ENCODE results near the gene TMEM183A. TPM values are rescaled to one million over a fixed set of nuclear protein-coding genes. Genes with fewer than 3 reads are reported as not detected.
A peak's percentile ranks its signal among the peaks of the same experiment; 100 is the strongest.

TMEM183A gene
- total RNA-seq, 1 experiment from 2014 or later: 64.3 TPM

DNA sequence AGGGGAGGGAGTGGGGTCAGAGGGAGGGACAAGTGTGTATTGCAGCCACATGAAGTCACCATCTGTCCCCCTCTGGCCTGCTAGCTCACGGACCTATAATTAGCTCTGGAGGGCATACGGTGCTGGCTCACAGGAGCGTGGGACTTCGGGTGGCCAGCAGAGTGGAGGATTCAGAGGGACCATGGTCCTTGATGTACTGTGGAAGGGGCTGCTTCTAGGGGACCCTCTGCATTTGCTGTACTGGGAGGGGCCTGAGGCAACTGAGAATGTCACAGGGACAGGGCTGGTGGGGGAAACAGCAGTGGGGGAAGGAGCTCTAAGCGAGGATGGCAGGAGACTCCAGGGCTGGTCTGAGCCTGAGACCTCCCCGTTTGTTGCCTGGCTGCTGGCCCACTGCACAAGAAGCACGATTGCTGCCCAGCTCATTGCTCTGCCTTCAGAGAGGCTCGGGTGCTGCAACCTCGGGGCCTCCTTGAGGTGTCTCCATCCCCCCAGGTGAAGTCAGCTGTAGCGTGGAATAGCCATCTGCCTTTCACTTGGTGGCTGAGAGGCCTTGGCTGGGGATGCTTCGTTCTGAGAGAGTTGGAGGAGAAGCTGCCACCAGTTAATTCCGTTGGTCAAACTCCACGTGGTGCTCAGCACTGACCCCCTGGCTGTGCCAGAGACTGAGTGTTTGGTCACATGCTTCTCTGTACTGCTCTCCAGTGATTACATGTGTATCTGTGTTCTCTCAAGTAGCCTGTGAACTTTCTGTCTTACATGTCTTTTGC is 21.8 kb downstream of the TMEM183A start:
- DNase-seq (ENCODE audit: low read depth): no peak

DNA sequence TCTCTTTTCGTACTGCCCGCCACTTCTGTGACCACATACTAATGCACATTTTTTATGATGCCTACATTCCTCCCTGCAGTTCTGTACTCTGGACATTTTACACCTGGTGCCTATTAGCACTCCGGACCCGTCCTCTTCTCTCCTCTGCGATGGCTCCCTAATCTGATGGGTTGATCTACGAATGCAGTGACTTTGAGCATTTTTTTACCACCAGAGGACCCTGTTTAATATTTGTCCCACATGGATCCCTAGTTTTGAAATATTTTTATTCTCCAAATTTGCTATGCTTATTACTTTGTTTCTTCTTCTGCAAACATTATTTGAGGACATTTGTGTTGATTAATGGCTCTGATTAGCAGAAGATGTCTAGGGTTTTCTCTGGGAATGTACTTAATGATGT is 24.3 kb downstream of the TMEM183A start:
- no peak for DNase-seq (ENCODE audit: low read depth)

DNA sequence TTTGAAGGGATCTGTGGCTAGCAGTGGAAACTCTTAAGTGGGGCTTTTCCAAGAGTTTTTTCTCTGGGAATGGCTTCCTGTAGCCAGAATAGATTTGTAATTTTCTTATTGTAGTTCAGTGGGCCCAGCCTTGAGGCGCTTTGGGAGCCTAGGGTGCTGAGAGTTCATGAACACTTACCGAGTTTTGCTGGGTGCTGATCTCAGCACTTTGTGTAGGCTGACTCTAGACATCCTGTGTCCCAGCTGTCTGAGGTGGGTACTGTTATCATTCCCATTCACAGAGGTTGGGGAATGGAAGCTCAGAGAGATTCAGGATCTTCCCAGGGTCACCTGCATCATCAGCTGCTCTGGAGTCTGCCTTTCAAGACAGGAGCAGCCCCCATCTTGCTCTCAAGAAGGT is 26.1 kb downstream of the TMEM183A start:
- DNase-seq (ENCODE audit: low read depth): no peak

DNA sequence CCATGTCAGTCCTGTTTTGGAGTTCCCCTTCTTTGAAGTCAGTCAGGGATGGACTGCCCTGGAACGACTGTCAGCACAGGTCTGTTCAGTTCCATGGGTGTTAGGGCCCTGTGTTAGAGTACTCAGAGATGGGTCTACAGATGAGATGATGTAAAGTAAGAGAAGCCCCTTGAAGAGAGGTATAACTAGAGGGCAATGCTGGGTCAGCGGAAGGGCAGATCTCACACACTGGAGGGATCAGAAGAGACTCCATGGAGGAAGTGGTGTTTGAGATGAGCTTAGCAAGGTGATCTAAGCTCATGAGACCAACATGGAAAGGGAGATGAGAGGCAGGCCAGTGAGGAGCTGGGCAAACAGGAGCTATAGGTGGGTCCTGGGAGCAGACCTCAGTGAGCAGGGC is 26.7 kb downstream of the TMEM183A start:
- no peak for DNase-seq (ENCODE audit: low read depth)

DNA sequence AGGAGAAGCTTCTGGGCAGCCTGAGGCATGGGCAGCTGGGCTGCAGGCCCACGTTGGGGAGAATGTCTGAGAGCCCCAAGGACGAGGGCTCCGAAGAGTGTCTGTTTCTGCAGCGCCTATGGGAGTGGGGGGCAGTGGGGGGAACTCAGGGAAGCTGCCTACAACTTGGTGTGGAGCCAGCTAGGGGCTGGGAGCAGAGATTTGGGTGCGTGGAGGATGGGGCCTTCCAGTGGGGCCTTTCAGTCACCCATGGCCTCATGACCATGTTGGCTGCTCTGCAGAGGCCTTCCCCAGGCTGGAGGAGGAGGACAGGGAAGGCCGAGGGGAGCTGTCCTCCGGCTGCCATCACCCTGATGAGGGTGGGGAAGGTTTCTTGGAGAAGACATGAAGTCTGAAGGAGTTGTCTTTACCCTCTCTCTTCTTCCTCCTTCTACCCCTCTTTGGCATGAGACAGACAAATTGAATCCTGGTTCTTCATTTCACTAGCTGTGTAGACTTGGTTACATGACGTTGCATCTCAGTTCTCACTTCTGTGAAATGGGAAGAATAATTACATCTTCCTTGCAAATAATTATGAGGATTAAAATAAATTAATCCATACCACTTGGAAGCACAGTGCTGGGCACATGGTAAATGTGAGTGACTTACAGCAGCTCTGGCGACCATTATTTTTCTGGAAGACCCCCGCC is 27.4 kb downstream of the TMEM183A start:
- no peak for DNase-seq (ENCODE audit: low read depth)

DNA sequence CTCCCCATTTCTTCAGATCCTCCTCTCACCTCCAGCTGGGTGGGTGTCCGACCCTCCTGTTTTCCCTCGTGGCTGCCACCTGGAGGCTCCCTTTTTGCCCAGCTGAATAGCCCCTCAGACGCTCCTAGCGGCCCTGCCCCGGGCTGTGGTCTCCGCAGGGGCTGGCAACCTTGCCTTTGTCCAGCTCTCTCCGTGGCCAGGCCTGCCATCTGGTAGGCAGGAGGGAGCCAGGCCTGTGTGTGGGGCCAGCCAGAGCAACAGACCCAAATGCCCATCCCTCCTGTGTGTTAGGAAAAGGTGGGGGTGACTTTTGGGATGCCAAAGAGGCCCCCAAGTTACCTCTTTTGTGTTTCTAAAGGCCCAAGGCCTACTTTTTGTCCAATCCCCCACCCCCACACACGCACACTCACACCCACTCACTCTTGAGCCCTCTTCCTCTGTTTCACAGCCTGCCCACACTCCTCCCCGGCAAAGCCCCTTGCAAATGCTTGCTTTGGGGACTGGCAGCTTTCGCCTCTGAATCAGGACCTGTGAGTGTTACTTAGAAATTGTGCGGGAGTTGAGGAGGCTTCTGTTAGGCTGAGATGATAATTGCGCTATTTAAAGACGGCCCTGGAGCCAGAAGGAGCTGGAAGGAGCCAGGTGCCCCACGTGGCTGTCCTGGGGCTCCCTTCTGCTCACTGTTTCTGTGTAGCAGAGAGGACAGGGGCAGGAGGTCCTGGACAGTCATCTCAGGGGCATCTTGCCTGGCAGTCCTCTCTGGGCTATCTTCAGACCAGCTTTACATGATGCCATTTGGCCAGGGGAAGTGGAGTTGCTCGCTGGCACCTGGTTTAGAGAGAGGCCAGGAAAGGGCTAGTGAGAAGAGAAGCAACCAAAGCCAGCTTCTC is 28.2 kb downstream of the TMEM183A start:
- no peak for DNase-seq (ENCODE audit: low read depth)

DNA sequence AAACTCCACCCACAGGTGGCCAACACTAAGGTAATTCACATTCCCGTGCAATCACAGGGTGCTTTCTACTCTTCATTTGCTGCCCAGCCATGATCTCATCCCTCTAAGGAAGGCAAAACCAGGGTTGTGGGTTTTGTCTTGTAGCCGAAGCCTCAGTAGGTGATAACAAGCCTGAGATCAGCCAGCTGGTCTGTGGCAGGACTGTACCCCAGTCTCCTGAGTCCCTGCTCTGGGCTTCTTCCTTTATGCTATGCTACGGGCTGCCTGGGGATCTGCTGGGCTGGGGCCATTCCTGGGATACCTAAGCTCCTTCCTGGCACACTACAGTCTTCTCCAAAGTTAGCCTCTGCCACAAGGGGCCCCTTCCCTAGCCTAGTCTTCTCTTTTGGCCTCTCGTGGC is 29.0 kb downstream of the TMEM183A start:
- no peak for DNase-seq (ENCODE audit: low read depth)

DNA sequence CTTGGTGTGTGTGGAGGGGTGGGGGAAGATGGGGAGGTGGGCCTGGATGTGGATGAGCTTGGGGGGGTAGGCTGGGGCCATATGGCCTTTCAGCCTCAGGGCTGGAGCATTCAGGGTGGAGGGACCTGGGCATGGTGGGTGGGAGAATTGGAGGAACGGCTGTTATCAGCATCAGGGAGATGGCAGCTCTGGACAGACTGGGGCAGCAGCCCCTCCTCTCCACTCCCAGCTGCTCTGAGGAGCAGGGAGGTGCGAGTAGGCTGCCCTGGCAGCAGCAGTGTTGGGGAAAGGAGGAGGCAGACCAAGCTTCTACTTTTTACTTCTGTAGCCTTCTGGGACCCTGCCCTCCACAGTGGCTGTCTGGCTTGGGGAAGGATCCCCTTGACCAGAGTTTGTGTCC is 29.4 kb downstream of the TMEM183A start:
- no peak for DNase-seq (ENCODE audit: low read depth)

DNA sequence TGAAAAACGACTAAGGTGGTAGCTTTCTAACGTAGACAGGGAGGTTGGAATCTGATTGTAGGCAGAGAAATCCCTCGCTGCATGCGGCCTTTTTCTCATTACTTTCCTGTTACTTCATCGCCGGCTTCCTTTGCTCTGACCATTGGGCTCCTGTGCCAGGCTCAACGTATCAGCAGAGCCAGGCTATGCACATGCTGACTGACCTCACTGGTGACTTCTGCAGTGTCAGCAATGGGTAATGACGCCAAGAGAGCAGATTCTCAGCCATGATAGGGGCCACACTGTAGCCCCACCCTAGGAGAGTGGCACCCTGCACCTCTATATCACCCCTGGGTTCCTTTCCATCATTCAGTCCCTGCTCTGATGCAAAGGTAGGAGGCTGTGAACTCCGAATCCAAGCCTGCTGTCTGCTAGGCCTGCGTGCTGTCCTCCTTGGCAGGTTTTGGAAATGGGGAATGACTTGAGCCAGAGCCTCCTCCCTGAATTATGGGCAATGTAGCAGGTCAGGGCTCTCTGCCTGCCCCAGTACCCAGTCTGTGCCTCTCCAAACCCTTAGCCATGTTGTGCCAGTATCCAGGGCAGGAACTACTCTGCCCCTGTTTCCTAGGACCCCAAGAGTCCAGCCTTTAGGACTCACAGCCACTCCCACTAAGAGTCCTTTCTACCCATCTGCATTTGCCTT is 30.5 kb downstream of the TMEM183A start:
- no peak for DNase-seq (ENCODE audit: low read depth)

DNA sequence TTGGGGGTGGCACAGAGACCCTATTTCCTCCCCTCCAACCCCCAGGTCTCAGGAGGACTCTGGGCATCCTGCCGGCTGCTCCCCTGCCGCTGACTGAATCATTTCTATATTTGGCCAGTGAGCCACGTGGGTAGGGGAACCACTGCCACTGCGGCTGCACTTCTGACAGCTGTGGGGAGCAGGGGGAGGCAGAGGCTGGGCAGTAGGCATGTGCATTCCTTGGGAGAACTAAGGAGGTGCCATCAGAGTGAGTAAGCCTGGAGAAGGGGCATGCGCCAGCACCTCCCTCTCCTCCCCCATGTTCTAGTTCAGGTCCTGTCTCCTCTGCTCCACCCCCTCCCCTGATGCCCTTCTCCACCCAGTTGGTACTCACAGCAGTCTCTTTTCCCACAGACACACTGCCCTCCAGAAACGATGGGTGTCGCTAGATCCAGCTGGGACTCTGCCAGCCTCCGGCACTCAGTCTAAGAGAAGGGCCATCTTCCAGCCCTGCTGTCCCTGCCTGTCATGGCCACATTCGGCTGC is 31.1 kb downstream of the TMEM183A start:
- DNase-seq (ENCODE audit: low read depth): peak; percentile 90

DNA sequence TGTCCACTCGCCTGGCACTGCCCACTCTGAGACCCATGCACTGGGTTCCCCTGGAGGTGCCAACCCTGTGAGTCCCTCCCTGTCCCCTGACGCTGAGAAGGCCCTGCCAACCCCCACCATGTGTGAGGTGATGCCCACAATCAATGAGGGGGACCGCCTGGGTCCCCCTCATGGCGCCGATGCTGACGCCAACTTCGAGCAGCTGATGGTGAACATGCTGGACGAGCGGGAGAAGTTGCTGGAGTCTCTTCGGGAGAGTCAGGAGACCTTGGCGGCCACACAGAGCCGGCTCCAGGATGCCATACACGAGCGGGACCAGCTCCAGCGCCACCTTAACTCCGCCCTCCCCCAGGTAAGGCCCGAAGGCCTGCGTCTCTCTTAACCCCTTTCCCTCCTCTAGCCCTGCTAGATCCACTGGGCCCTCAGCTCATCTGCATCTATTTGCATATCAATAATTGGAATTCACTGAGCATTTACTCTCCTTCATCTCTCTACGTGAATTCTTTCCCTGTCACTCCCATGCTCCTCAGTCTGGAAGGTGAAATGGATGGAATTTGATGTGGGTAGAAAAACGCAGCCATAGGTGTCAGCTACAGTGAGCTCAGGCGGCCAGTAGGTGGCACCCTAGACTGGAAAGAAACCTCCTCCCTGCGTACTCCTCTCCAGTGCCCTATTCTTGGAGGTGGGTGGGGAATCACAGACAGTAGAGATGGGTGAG is 31.9 kb downstream of the TMEM183A start:
- DNase-seq (ENCODE audit: low read depth): peak; percentile 64

DNA sequence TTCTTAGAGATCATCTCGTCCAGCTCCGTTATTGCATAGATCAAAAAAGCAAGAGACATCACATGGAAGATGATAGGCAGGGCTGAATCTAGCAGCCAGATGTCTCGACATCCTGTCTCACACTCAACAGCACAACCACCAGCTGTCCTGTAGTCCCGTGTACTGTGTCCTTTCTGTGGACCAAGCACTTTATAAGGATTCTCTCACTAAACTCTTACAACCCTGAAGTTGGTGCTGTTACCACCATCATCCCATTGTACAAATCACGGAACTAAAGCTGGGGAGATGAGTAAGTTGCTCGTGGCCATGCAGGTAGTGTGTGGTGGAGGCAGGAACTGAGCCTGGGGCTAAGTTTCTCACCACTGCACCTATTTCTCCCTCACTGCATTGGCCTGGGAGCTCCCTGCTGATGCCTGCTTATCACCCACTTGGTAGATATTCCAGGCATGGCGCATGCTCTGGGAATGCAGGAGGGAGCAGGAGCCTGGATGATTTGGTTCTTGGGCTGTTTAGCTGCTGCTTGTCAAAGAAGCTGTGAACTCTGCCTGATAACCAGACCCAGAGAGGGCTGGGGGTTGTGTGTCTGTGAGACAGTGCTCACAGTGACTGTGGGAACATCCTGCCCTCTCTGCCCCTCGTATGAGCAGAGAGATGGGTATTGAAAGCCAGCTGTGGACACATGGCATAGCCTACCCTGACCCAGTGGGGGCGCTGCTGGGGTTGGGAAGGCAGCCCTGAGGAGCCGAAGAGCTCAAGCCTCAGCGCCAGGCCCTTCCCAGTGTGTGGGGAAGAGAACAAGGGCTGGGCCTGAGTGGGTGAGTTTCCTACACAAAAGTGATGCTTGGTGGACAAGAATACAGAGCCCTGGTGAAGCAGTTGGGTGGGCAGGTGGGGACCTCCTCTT is 32.7 kb downstream of the TMEM183A start:
- no peak for DNase-seq (ENCODE audit: low read depth)

DNA sequence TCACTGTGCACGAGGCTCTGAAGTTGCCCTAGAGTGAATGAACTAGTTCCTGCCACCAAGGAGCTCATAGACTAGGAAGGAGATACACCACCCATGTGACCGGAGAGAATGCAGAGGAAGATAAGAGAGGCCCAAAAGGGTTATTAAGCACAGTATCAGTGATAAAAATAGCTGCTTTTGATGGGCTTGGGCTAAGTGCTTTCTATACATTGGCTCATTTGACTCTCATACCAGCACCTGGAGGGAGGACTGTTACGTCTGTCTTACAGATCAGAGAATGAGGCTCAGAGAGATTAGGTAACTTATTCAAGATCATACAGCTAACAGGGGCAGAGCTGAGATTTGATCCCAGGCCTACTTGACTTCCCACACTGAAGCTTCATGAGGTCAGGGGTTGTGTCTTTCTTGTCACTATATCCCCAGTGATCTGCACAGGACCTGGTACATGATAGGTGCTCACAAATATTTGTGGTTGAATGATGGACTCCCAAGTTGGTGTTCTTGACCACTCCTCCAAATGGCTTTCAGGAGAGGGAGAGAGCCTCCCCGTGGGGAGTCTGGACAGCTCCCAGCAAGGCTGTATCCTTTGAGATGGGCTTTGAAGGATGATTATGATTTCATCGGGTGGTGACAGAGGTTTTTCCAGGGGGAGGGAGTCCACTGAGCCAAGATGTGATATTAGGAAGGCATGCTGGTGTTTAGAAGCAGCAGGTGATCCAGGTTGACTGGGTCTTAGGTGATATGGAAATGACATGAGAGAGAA is 33.5 kb downstream of the TMEM183A start:
- DNase-seq (ENCODE audit: low read depth): no peak

DNA sequence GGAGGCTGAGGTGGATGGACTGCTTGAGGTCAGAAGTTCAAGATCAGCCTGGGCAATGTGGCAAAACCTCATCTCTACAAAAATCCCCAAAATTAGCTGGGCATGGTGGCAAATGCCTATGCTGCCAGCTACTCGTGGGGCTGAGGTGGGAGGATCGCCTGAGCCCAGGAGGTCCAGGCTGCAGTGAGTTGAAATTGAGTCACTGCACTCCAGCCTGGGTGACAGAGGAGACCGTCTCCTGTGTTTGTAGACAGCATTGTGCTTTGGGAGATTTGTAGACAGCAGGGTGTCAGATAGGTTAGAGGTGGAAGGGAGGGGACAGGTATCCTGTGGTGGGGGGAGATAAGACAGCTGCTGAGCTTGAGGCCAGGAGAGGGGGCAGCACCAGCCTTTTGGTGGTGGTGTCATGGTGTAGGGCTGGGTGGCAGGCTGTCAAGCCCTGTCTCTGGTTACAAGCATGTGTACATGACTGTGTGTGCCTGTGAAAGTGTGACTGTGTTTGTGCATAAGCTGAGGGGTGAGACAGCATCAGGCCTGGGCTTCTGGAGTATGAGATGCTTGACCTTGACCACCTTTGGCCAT is 34.3 kb downstream of the TMEM183A start:
- no peak for DNase-seq (ENCODE audit: low read depth)

DNA sequence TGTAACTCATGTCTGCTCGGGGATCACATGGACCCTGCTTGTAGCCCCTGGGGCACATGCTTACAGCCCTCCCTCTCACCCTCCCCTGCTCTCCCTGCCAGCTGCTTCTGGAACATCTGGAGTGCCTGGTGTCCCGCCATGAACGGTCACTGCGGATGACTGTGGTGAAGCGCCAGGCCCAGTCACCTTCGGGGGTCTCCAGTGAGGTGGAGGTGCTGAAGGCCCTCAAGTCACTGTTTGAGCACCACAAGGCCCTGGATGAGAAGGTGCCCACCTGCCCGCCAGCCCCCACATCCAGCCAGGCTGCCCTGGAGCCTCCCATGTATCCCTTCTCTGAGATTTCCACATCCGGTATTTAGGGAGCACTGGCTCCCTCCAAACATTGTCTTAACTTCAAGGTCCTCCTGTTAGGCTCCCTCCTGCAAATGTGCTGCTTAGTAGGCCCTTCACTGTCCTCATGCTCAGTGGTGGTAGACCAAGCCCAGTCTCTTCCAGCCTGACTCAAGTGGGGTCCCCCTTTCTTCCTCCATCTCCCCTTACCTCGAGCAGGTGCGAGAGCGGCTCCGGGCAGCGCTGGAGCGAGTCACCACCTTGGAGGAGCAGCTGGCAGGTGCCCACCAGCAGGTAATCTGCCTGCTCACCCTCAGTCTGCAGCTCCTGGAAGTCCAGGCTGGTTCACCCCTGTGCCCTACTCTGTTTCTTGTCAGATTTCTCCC is 36.8 kb downstream of the TMEM183A start:
- no peak for DNase-seq (ENCODE audit: low read depth)

DNA sequence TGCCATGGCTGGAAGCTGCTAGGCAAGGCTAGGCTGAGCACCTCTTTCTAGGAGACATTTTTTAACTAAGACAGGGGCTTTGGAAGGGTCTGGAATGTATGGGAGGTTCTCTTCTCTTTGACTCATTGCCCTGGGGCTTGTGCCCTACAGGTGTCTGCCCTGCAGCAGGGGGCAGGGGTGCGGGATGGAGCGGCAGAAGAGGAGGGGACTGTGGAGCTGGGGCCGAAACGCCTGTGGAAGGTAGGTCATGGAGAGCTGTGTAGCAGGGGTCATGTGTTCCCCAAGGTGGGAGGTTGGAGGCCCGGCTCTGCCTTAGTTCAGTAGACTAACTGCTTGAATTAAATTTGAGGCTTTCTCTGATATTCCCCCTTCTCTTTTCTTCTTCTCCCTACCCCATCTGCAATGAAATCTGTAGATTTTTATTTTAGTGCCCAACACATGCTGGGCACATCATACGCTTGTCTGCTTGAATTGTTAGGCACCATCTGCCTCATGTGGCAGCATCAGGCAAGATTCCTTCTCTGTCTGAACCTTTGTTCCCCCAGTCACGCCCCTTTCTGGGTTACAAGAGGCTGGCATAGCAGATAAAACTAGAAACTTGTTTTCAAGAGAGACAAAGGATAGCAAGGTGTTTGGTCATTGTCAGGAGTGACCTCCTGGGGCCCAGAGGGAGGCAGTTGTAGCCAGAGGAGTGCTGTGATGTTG is 37.5 kb downstream of the TMEM183A start:
- DNase-seq (ENCODE audit: low read depth): no peak

DNA sequence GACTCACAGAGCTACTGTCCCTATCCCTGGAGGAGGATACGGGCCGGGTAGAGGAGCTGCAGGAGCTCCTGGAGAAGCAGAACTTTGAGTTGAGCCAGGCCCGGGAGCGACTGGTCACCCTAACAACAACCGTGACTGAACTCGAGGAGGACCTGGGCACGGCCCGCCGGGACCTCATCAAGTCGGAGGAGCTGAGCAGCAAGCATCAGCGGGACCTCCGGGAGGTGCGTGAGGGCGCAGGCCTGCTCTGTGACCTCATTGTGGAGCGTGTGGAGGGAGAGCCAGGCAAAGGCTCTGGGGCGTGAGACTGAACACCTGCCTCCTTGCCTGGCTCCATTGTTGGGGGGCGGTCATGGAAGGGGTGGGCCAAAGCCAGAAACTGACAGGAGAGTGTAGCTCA is 38.2 kb downstream of the TMEM183A start:
- no peak for DNase-seq (ENCODE audit: low read depth)
